Forelimb muscle (tissue), 1 donor: ENCODE data around the gene CXCR5. TPM values are rescaled to one million over a fixed set of nuclear protein-coding genes. Genes with fewer than 3 reads are reported as not detected.

Experiments
- DNase-seq: peaks from one replicate; pipeline ENCODE4 v3.0.0-alpha.2; 2013; ENCODE audit warnings: low read depth
- polyA plus RNA-seq: library from polyadenylated mRNA; unstranded; fragments of 120-200 nt; gene quantifications from one replicate; pipeline ENCODE4 v1.2.1, GENCODE V29; 2013; ENCODE audit not compliant: insufficient read length

CXCR5 gene
- polyA plus RNA-seq, 1 donor = not detected

GRCh38 chr11:118898400-118899295 lies 15.0 kb downstream of the CXCR5 start:
- no peak for DNase-seq

- no peak for DNase-seq
These were observed 15.6 kb downstream of the CXCR5 start for GRCh38 chr11:118899296-118899688.

GRCh38 chr11:118899706-118900360 lies 16.1 kb downstream of the CXCR5 start:
- no peak for DNase-seq

- no peak for DNase-seq
These were observed 17.1 kb downstream of the CXCR5 start for GRCh38 chr11:118900535-118901384.

GRCh38 chr11:118901494-118902335 lies 18.0 kb downstream of the CXCR5 start:
- no peak for DNase-seq

- no peak for DNase-seq
These were observed 18.9 kb downstream of the CXCR5 start for GRCh38 chr11:118902336-118903203.

- DNase-seq = no peak
These were observed 19.7 kb downstream of the CXCR5 start for GRCh38 chr11:118903204-118904015.

- DNase-seq = no peak
These were observed 23.7 kb downstream of the CXCR5 start for GRCh38 chr11:118907051-118908042.

GRCh38 chr11:118908264-118908663 lies 24.6 kb downstream of the CXCR5 start:
- DNase-seq = no peak

GRCh38 chr11:118908901-118909618 lies 25.4 kb downstream of the CXCR5 start:
- peak; percentile 84 for DNase-seq

- no peak for DNase-seq
These were observed 26.1 kb downstream of the CXCR5 start for GRCh38 chr11:118909619-118910308.

GRCh38 chr11:118910309-118911112 lies 26.8 kb downstream of the CXCR5 start:
- DNase-seq = no peak

- DNase-seq = no peak
These were observed 27.6 kb downstream of the CXCR5 start for GRCh38 chr11:118911113-118911879.

GRCh38 chr11:118911880-118912741 lies 28.4 kb downstream of the CXCR5 start:
- no peak for DNase-seq
